Stimulated activated naive CD4-positive, alpha-beta T cell (primary cell): ENCODE measurements around the gene TRMT112.

ENCODE experiments used
- DNase-seq, 6 experiments: peaks; one replicate each; lab custom pipeline; 2025; lab: John Stamatoyannopoulos, UW

The TRMT112 gene

GRCh38 chr11:64269540-64270220 is 47.7 kb downstream of the TRMT112 start:
- DNase-seq = peak; percentile 95 to 98 (median 96)

- peak in 2 of 6 experiments; percentile 50 to 51 for DNase-seq
These were observed 48.3 kb downstream of the TRMT112 start for GRCh38 chr11:64268893-64269539.

GRCh38 chr11:64268025-64268892 is 49.1 kb downstream of the TRMT112 start:
- DNase-seq = no peak

- no peak for DNase-seq
These were observed 50.0 kb downstream of the TRMT112 start for GRCh38 chr11:64267207-64267945.
